Skin epidermis (tissue), 12 donors: ENCODE data around the gene PPP2R3B.

Experiments used
- H3K27ac ChIP-seq, 21 experiments: fragments of 200-600 bp; sonication (generic) in 11 of 21; one replicate each; pipeline ENCODE4 v1.5.0; 2020; ENCODE audit warnings: mild to moderate bottlenecking in 3 of 21, inconsistent platforms in 2 of 21, moderate library complexity in 2 of 21
- H3K4me3 ChIP-seq, 7 experiments: fragments of 200-600 bp; sonication (generic) in 2 of 7; one replicate each; pipeline ENCODE4 v1.5.0; 2020; ENCODE audit warnings: inconsistent platforms in 2 of 7, mild to moderate bottlenecking in 2 of 7, moderate library complexity in 1 of 7

Gene PPP2R3B

GRCh38 chrX:344371-344901, 42.3 kb downstream of the PPP2R3B start:
- no peak overlapping the region for H3K27ac ChIP-seq
- no peak overlapping the region for H3K4me3 ChIP-seq

- no peak overlapping the region for H3K27ac ChIP-seq
- H3K4me3 ChIP-seq, result no peak overlapping the region
These were observed 45.1 kb downstream of the PPP2R3B start for GRCh38 chrX:341541-342101.

GRCh38 chrX:340641-341423, 45.9 kb downstream of the PPP2R3B start:
- no peak overlapping the region for H3K27ac ChIP-seq
- no peak overlapping the region for H3K4me3 ChIP-seq

GRCh38 chrX:340121-340520, 46.6 kb downstream of the PPP2R3B start:
- Histone ChIP-seq H3K4me3 (no peak overlapping the region), H3K27ac (no peak overlapping the region)

DNA sequence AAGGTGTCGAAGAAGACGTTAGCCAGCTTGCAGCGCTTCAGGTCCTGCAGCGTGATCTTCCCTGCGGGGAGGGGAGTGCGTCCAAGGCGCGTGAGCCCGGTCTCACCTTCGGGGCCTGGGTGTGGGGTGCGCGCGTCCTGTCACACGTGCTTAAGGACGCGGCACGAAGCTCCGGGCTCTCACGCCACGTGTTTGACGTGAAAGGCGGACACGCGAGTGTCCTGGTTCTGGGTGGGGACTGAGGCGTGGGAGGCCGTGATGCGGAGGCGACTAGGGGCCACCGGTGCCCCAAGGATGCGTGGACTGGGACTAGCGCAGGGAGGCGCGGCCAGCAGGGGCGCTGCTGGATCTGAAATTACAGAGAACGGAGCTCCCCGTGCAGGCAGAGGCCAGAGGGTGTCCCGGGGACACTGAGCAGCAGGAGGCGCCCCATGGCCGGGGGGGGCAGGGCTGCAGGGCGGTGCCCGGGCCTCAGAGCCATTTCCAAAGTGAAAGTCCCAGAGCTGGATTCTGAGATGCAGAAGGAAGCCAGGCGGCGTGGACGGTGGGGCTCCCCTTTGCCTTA, 47.8 kb downstream of the PPP2R3B start:
- H3K4me3 ChIP-seq, result no peak overlapping the region
- H3K27ac ChIP-seq, result no peak overlapping the region

GRCh38 chrX:338281-338835, 48.3 kb downstream of the PPP2R3B start:
- H3K27ac ChIP-seq, result no peak overlapping the region
- no peak overlapping the region for H3K4me3 ChIP-seq

DNA sequence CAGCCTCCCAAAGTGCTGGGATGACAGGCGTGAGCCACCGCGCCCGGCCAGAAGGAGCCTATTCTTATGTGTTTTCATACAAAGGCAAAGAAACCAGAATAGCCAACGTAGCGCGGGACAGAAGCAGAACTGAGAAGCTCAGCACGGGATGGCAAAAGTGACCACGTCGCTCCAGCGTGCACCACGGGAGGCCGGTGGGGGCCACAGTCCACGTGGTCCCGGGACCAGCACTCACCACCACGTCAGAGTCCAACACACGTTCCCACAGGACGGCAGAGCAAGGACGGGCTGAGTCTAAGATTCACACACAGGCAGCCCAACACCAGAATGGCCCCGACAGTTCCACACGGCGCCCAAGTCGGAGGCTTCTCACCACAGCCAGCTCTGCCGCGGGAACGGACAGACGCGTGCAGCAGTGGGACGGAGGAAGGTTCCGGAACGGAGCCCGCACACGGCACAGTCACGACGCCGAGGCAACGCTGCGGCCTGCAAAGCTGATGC, 49.3 kb downstream of the PPP2R3B start:
- Histone ChIP-seq H3K4me3 (no peak overlapping the region), H3K27ac (no peak overlapping the region)

GRCh38 chrX:336227-336626, 50.5 kb downstream of the PPP2R3B start:
- H3K4me3 ChIP-seq, result no peak overlapping the region
- no peak overlapping the region for H3K27ac ChIP-seq

GRCh38 chrX:335758-336155, 51.0 kb downstream of the PPP2R3B start:
- Histone ChIP-seq H3K4me3 (no peak overlapping the region), H3K27ac (no peak overlapping the region)

GRCh38 chrX:334971-335757, 51.5 kb downstream of the PPP2R3B start:
- H3K27ac ChIP-seq, result no peak overlapping the region
- no peak overlapping the region for H3K4me3 ChIP-seq

GRCh38 chrX:334331-334891, 52.3 kb downstream of the PPP2R3B start:
- Histone ChIP-seq H3K27ac (no peak overlapping the region), H3K4me3 (no peak overlapping the region)

DNA sequence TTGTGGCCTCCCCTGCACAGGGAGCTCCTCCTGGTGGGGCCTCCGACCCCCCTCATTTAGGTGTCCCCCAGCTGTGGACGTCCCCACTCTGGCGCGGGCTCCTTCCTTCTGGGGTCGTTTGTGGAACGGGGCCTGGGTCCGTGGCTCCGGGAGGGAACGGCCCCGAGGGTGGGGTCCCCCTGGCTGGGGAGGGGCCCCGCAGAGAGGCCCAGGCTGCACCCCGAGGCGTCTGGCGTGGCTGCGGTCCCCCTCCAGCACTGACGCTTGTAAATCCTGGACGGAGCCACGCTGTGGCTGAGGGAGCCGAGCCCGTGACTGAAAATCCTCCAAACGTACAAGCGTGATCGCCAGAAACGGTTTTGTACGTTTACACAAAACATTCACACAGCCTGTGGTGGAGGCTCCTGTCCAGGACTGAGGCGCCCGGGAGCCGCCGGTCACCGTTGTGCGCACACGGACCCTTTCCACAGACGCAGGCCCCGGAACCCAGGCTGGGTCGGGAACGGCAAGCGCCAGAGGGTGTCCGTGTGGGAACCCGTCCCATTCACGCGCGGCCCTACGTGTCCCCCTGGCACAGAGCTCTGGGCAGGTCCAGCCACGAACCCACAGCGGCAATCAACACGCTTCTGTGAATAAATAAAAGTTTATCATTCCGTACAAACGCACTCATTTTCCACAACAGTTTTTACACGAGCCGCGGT, 52.9 kb downstream of the PPP2R3B start:
- no peak overlapping the region for H3K4me3 ChIP-seq
- H3K27ac ChIP-seq, result no peak overlapping the region

DNA sequence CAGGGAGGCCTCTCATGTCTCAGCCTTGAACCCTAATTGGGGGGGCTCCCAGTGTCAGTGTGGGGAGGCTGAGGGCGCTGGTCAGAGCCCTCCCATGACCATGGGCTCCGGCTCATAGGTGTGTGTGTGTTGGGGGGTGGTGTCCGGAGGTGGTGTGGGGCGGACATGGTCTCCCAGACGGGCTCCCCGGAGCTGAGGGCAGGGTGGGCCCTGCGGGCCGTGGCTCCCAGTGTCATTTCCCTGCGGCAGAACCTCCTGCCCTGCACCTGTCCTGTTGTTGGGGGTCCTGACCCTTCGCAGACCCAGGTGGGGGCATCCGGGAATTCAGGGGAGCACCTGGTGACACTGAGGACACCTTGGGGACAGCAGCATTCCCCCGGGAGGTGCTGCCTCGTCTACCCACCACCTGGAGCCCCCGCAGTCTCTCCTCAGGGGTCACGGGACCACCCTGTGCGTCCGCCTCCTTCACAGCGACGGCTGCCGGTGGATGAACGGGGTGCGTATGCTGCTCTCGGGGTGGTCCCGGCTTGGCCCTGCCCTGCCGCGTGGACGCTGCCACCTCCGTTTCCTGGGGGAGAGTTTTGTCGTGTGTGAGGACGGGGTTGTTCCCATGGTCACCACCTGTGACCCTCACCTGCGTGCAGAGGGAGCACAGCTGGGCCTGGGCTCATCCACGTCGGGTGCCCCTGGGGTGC, 53.6 kb downstream of the PPP2R3B start:
- H3K27ac ChIP-seq, result no peak overlapping the region

DNA sequence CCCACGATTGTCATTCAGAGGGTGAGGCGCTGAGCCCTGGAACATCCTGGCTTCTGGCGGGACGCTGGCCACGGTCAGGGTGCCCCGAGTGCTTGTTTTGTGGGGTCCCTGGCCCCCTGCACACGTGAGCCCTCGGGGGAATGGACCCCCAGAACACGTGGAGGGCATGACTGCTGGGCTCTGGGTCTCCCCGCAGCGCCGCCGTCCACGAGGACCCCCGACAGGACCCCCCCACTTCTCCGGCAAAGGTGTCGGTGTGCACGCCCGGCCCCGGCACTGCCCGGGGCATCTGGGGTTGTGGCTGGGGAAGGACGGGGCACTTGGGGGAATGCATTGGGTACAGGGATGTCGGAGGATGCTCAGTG, 54.2 kb downstream of the PPP2R3B start:
- H3K4me3 ChIP-seq, result no peak overlapping the region
- no peak overlapping the region for H3K27ac ChIP-seq

More for the DNA sequence above, 53.6 kb downstream of the PPP2R3B start:
- no peak overlapping the region for H3K4me3 ChIP-seq

DNA sequence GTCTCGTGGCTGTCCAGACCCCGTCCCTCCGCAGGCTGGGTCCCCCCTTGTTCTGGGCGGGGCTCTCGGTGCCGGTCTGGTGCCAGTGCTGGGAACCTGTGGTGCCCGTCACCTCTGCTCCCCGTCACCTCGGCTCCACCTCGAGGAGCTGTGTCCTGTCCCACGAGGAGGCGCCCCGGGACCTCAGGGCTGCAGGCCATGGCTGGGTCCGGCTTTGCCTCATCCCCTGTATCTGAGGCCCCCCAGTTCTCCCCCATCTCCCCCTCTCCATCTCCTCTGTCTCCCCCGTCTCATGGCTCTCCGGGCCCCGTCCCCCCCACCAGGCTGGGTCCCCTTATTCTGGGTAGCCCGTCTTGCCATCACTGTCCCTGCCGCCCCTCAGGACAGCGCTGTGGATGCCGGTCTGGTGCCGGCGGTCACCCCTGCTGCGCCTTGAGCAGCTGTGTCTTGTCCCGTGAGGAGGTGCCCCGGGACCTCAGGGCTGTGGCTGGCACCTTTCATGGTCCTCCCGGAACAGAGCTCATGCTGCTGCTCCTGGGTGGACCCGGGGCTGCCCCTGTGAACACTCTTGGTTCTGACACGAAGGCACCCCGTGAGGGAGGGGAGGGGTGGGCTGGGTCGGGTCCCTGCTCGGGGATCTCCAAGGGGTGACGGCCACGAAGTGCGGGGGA, 54.7 kb downstream of the PPP2R3B start:
- Histone ChIP-seq H3K27ac (no peak overlapping the region), H3K4me3 (no peak overlapping the region)

DNA sequence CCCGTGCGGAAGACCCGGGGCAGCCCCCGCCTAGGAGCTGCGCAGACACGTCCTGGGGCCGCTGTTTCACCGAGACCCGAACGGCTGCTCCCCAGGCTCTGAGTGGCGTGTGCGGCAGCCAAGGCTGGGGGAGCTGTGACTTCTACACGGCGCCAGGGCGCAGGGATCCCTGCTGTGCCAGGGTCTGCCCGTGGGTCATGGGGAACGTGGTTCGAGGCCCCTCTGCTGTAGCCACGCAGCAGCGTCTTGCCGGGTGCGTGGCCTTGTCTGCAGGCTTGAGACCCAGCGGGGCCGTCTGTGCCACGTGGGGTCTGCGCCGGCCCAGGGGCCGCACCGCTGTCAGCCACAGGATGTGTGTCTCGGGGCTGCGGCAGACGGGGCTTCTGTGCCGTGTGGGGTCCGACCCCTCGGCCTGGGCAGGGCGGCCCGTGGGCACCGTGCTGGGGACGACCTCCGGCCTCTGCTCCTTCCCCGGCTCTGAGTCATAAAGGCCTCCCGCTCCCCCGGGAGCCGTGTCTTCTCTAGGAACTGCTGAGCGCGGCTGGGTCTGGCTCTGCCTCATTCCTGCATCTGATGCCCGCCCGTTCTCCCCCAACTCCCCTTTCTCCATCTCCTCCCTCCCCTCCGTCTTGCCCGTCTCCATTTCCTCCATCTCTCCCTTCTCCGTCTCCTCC, 55.4 kb downstream of the PPP2R3B start:
- Histone ChIP-seq H3K27ac (no peak overlapping the region), H3K4me3 (peak overlapping the region in 2 of 7 experiments; percentile 8 to 13)

GRCh38 chrX:330726-331150, 56.0 kb downstream of the PPP2R3B start:
- no peak overlapping the region for H3K4me3 ChIP-seq

More at GRCh38 chrX:330726-331150, 56.0 kb downstream of the PPP2R3B start:
- no peak overlapping the region for H3K27ac ChIP-seq
